Skin of body (tissue), 2 donors: ENCODE measurements around the gene HRH2. TPM values are rescaled to one million over a fixed set of nuclear protein-coding genes. Genes with fewer than 3 reads are reported as not detected.
A peak's percentile ranks its signal among the peaks of the same experiment; 100 is the strongest.
"Not testable (repeated sequence)": the region's sequence is repeated elsewhere in the genome, so short reads cannot be mapped to it uniquely, and the experiment has no call there.

Source experiments
- DNase-seq: peaks from one replicate; lab custom pipeline; 2025; lab: John Stamatoyannopoulos, UW
- total RNA-seq: library from RNA; depleted of rRNA; stranded (reverse); fragments of >200 nt; gene quantifications from one replicate; pipeline ENCODE4 v1.2.3, GENCODE V29; 2014

The HRH2 gene
- total RNA-seq, 1 donor from 2014 or later, result 1.5 TPM

DNA sequence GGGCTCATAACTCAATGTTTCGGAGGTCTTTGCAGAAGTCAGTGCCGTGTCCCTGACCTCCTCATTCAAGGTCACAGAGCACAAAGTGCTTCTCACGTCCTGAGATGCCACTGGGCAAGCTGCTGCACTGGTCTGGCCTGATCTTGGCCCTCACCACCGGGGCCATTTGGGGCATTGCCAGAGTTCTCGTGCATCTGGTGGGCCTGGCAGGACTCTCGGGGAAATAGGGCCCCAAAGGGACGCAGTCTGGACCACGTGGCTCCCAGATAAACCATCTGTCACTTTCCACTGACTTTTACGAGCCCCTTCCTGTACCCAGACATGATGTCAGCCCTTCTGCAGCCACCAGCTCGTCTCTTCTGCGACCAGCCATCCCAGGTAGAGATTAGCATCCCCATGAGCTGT lies 54.8 kb downstream of the HRH2 start:
- no peak for DNase-seq

GRCh38 chr5:175713930-175714329 lies 56.1 kb downstream of the HRH2 start:
- DNase-seq, result no peak

DNA sequence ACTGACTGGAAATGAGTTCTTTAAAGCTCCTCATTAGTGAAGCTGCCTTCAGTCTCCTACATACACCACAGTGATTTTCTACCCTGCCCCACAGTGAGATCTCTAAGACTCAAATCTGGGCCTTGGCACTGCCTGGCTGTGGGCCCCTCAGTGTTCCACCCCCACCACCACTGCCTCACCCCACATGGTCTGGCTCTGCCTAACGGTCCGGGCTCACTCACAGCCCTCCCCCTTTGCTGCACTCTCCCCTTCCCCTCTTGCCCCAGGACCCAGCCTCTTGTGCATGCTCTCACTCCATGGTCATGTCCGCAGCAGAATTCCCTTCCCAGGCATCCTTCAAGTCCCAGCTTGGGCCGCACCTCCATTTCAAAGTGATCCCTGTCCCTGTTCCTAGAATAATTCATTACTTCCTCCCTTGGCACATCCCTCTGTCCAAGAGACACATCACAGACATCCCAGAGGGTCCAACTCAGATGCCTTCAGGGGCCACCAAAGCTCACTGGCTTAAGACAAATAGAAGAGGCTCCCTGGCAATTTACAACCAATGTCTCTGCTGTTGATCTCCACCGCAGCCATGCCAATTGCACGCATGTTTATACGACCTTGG lies 56.7 kb downstream of the HRH2 start:
- no peak for DNase-seq

DNA sequence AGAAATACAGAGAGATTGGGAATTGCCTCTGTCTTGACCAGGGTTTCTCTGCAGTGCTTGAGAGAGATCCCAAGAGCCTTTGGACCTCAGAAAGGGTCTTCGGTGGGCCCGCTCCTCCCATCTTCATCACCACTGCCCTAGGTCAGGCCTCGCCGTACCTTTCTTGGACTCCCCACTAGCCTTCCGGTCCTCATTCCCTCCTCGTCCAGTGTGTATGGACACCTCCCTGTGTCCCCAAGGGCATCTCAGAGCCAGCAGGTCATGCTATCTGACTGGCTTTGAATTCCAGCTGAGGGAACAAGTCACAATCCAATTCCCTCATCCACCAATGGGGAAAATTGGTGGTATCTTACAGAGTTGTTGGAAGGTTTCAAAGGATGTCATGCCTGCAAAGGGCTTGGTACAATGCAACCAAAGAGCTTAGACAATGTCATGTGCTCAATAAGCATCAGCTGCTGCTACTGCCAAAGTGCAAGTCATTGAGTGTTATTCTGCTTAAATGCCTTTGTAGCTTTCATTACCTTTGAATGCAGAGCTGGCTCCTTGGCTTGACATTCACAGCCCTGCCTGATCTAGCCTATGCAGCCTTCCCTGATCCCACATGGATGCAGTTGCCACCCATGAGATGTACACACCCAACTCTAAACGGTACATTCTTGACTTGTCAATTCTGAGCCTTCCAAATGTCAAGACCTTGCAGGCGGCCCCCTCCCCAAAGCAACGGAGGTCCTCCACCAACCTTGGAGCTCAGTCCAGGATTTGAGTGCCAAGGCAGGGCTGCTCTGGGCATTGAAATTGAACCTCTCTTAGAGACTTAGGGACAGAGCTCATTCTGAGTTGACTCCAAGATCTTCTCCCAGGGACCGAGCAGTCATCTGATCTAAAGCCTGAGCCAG lies 58.0 kb downstream of the HRH2 start:
- DNase-seq, result no peak

GRCh38 chr5:175717837-175718236 lies 60.0 kb downstream of the HRH2 start:
- no peak for DNase-seq

GRCh38 chr5:175718401-175719108 lies 60.7 kb downstream of the HRH2 start:
- DNase-seq, result no peak

GRCh38 chr5:175719109-175719432 lies 61.2 kb downstream of the HRH2 start:
- not testable (repeated sequence) for DNase-seq

DNA sequence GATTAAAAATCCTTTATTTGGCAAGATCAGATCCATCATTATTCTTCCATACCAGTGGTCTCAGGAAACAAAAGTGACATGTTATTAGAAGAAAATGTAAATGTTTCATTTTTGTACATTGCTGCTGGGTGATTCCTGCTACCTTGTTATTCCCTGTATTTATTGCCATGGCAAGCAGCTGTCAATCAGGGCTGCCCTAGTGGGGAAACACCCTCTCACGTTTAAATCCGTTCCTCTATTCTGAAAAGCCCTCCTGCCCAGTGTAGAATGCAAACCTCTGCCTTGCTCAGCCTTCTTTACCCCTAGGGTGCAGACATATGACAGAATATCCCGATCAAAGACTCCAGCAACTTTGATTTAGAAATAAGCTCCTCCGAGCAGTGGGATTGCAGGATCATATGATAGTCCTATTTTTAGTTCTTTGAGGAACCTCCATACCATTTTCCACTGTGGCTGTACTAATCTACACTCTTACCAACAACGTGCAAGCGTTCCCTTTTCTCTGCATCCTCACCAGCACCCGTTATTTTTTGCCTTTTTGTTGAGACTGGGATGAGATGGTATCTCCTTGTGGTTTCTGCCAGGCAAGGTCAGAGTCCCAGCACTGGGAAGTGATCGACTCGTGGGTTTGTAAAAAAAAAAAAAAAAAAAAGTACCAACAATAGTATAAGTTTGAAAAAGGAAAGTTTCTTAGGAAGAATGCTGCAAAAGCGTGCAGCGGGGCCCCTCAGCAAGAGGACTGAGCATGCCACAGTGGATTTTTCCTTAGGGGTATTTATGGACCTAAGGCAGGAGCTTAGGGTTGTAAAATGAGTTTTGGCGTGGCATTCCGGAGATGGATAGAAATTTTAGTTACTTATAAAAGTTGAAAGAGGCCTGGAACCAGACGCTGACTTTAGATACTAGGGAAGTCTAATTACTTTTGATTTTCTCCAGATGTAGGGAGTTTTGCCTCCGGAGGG lies 66.7 kb downstream of the HRH2 start:
- DNase-seq, result no peak

DNA sequence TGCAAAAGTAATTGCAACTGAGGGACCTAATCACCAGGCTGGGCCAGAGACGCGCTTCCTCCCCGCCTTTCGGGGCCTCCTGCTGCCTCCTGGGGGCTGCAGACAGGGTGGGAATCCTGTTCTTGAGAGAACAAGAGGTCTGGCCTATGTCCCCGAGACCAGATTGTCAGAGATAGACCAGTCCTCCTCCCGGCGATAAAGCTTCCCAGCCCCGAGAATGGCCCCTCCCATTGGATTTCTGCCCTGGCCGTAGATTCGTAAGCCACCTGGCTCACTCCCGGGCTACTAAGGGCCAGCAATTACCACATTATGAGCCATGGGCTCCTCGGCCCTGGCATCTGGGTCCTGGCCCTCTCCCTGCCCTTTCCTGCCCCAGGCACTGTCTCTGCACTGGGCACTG lies 70.4 kb downstream of the HRH2 start:
- DNase-seq, result no peak

DNA sequence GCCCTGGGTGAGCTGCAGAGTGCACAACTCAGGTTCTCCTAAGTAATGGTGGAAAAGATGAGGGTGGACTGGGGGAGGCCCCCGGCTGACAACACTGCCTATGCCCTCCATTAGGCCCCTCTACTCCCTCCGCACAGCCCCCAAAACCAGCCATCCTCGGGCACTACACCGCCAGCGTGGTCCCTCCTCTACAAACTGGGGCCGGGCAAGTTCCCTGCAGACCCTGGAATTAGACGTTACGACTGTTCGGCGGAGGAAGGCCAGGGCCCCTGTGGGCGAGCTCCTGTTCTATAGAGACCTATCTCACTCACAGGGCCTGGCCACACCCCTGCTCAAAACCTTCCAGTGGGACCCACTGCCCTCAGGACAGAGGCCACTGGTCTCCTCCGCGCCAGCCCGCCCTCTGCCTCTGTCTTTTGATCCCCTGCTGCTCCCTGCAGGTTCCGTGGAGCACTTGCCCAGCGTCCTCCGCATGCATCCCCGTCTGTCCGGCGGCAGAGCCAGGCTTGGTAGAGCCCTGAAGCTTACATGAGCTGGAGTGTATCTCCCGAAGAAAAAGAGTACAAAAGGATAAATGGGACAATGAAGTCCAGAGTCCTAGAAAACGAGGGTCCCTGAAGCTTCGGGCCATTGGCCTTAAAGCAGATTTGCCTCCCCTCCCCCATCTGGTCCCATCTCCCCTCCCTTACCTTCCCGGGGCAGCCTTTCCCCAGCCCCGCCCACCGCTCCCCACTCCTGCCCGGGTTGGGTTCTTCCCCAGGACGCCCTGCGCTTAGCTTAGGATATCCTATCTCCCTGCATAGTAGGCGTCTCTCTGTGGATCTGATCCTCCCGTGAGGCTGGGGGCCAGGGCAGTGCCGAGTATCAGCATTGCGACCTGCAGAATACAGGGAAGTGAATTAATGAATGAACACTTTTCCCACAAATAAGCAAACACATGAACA lies 71.3 kb downstream of the HRH2 start:
- no peak for DNase-seq

GRCh38 chr5:175729829-175730277 lies 72.0 kb downstream of the HRH2 start:
- DNase-seq, result peak; percentile 42

- DNase-seq, result no peak
These were observed 73.3 kb downstream of the HRH2 start for GRCh38 chr5:175731172-175731571.

DNA sequence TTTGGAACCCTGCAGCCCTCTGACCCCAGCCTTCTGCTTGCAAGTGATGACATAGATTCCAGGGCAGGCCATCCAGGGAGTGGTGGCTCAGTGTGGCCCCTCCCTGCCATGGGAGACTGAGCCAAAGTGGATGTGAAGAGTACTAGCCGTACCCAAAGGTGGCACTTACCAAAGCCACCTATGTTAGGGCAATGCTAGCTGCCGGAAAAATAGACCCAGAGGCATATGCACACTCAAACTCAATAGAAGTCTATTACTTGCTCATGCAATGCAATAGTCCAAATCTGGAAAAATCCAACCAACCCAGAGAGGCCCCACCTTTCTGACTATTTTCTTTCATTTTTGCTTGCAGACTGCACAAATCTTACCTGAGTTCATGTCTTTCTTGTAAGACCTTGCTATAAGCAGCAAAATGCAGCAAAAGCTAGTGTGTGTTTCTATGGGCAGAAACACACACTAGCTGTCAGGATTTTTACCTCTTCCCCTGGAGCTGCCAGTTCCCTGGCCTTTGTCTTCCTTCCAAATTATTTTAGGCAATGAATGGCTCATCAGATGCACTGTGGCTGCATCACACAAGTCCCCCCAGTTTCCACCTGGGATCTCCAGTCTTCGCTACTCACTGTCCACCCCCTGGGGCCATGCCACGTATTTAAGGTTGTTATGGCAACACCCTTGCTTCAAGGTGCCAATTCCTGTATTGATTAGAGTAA lies 74.0 kb downstream of the HRH2 start:
- DNase-seq, result no peak

GRCh38 chr5:175733017-175733416 lies 75.1 kb downstream of the HRH2 start:
- no peak for DNase-seq

GRCh38 chr5:175734016-175734415 lies 76.1 kb downstream of the HRH2 start:
- DNase-seq, result no peak

DNA sequence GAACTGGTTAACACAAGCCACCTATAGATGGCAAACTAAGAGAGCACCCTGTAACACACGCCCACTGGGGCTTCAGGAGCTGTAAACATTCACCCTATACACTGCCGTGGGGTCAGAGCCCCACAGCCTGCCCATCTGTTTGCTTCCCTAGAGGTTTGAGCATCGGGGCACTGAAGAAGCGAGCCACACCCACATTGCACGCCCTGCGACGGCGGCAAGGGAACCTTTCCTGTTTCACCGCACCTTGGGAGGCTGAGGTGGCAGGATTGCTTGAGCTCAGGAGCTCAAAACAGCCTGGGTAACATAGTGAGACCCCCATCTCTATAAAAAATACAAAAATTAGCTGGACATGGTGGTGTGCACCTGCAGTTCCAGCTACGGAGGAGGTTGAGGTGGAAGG lies 76.6 kb downstream of the HRH2 start:
- no peak for DNase-seq

GRCh38 chr5:175735701-175736100 lies 77.8 kb downstream of the HRH2 start:
- DNase-seq, result no peak

- DNase-seq, result no peak
These were observed 78.8 kb downstream of the HRH2 start for GRCh38 chr5:175736652-175737051.

- no peak for DNase-seq
These were observed 79.6 kb downstream of the HRH2 start for GRCh38 chr5:175737481-175737880.
